PC-3 (cell line): ENCODE measurements around the gene PPOX. TPM values are rescaled to one million over a fixed set of nuclear protein-coding genes. Genes with fewer than 3 reads are reported as not detected.
A peak's percentile ranks its signal among the peaks of the same experiment; 100 is the strongest.

Source experiments
- ATAC-seq: fragments of 200-7000 bp; cut with Tn5 transposase; 2 replicates; pipeline ENCODE4 v1.9.1; 2020; ENCODE audit warnings: mild to moderate bottlenecking, moderate library complexity
- BruUV-seq: library from RNA; stranded (reverse); fragments of 400-500 nt; replicated peaks from 2 replicates; lab custom pipeline; 2021; lab: Mats Ljungman, UMichigan
- CTCF ChIA-PET: fragments of 300-600 bp; sonication (Branson Sonifier 250); formaldehyde crosslinking; loops from one replicate; lab custom pipeline; 2022; ENCODE audit warnings: antibody characterized with exemption; lab: Charles Lee
- POLR2A ChIA-PET: fragments of 300-600 bp; sonication (Branson Sonifier 250); formaldehyde crosslinking; loops from one replicate; lab custom pipeline; 2022; ENCODE audit warnings: antibody characterized with exemption; ENCODE audit not compliant: unreplicated experiment; lab: Charles Lee
- DNase-seq: peaks from one replicate; pipeline ENCODE4 v3.0.0-alpha.2; 2015
- H2AFZ ChIP-seq: fragments of 300-600 bp; sonication (generic); 2 replicates; pipeline ENCODE4 v1.6.0; 2016; ENCODE audit warnings: antibody characterized with exemption, low read length
- H3F3A ChIP-seq: fragments of 300-600 bp; sonication (generic); one replicate; pipeline ENCODE4 v1.6.0; 2017; ENCODE audit warnings: antibody characterized with exemption, low read length, control low read depth, mild to moderate bottlenecking; ENCODE audit not compliant: unreplicated experiment
- H3K27ac ChIP-seq: fragments of 300-600 bp; sonication (generic); 2 replicates; pipeline ENCODE4 v1.5.1; 2016; ENCODE audit warnings: mild to moderate bottlenecking, low read length
- H3K27me3 ChIP-seq: fragments of 300-600 bp; sonication (generic); 2 replicates; pipeline ENCODE4 v1.6.1; 2016; ENCODE audit warnings: low read length, mixed read lengths
- H3K36me3 ChIP-seq: fragments of 300-600 bp; sonication (generic); 2 replicates; pipeline ENCODE4 v1.6.1; 2016; ENCODE audit warnings: low read depth, mixed run types, low read length, mixed read lengths
- H3K4me1 ChIP-seq: fragments of 300-600 bp; sonication (generic); 2 replicates; pipeline ENCODE4 v1.5.1; 2016; ENCODE audit warnings: low read length; ENCODE audit not compliant: insufficient read depth
- H3K4me2 ChIP-seq: fragments of 300-600 bp; sonication (generic); 2 replicates; pipeline ENCODE4 v1.6.0; 2016; ENCODE audit warnings: low read length
- H3K4me3 ChIP-seq: fragments of 300-600 bp; sonication (generic); 2 replicates; pipeline ENCODE4 v1.5.1; 2016; ENCODE audit warnings: mild to moderate bottlenecking, low read length, mixed read lengths
- H3K79me2 ChIP-seq: fragments of 300-600 bp; sonication (generic); 2 replicates; pipeline ENCODE4 v1.6.1; 2017; ENCODE audit warnings: low read length, mixed read lengths
- H3K9ac ChIP-seq: fragments of 300-600 bp; sonication (generic); 2 replicates; pipeline ENCODE4 v1.6.0; 2016; ENCODE audit warnings: mild to moderate bottlenecking, low read length
- H3K9me2 ChIP-seq: fragments of 300-600 bp; sonication (generic); replicated peaks from 2 replicates; pipeline ENCODE4 v1.6.1; 2016; ENCODE audit warnings: mixed run types, low read length, mixed read lengths
- H3K9me3 ChIP-seq: fragments of 300-600 bp; sonication (generic); 2 replicates; pipeline ENCODE4 v1.6.1; 2016; ENCODE audit warnings: low read length, mixed read lengths
- H4K20me1 ChIP-seq: fragments of 300-600 bp; sonication (generic); 2 replicates; pipeline ENCODE4 v1.6.1; 2016; ENCODE audit warnings: low read length, mixed read lengths
- EZH2 ChIP-seq: fragments of 300-600 bp; sonication (generic); IDR thresholded peaks from one replicate; pipeline ENCODE4 v1.6.1; 2017; ENCODE audit warnings: antibody characterized with exemption, mild to moderate bottlenecking, low read length; ENCODE audit not compliant: unreplicated experiment
- EZH2phosphoT487 ChIP-seq: fragments of 300-600 bp; sonication (generic); IDR thresholded peaks from 2 replicates; pipeline ENCODE4 v1.6.1; 2018; ENCODE audit warnings: mild to moderate bottlenecking, antibody characterized with exemption, low read length, borderline replicate concordance
- intact Hi-C: fragments of 100-400 bp; cut with micrococcal nuclease; formaldehyde crosslinking; loops from 2 replicates; pipeline ENCODE4 v1.9.0; 2023
- total RNA-seq: library from RNA; depleted of rRNA; stranded (reverse); fragments of >200 nt; gene quantifications from 2 replicates; pipeline ENCODE4 v1.2.3, GENCODE V29; 2014
- TF ChIP-seq, protein P1 (sequence below): fragments of 300-600 bp; sonication (generic); conservative IDR thresholded peaks from 2 replicates; pipeline ENCODE4 v1.5.1; 2017; ENCODE audit warnings: antibody characterized with exemption, low read depth, mild to moderate bottlenecking, low read length

Gene PPOX
- total RNA-seq, 1 experiment from 2014 or later: 22.9 TPM

DNA sequence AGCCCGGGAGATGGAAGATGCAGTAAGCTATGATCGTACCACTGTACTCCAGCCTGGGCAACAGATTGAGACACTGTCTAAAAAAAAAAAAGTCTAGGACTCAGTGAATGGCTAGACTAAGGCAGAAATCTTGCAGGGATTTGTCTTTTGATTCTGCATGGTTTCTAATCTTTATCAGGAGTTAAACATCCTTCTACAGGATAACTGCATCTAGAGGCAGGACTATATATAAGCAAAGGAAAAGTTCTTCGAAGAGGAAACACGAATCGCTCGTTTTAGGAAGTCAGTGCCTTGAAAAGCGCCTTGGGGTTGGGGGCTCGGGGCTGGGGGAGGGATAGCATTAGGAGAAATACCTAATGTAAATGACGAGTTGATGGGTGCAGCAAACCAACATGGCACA lies 13.1 kb upstream of the PPOX start:
- H3K79me2 ChIP-seq: peaks cover 19% of the 10 kb centered on the region
- no peak for TF ChIP-seq EZH2phosphoT487
- no peak for TF ChIP-seq EZH2
- TF ChIP-seq, protein P1, sequence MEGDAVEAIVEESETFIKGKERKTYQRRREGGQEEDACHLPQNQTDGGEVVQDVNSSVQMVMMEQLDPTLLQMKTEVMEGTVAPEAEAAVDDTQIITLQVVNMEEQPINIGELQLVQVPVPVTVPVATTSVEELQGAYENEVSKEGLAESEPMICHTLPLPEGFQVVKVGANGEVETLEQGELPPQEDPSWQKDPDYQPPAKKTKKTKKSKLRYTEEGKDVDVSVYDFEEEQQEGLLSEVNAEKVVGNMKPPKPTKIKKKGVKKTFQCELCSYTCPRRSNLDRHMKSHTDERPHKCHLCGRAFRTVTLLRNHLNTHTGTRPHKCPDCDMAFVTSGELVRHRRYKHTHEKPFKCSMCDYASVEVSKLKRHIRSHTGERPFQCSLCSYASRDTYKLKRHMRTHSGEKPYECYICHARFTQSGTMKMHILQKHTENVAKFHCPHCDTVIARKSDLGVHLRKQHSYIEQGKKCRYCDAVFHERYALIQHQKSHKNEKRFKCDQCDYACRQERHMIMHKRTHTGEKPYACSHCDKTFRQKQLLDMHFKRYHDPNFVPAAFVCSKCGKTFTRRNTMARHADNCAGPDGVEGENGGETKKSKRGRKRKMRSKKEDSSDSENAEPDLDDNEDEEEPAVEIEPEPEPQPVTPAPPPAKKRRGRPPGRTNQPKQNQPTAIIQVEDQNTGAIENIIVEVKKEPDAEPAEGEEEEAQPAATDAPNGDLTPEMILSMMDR: no peak
- intact Hi-C loops: loop anchor here (1.0 to 2.0 kb wide), 2 partner anchors 20 to 35 kb away; partner anchors contain the start of genes DEDD, NIT1 and PFDN2
- peak overlapping the region; percentile 84 for H3K4me2 ChIP-seq
- POLR2A ChIA-PET: interaction anchor here (0.5 to 0.6 kb wide), 6 partner anchors 17 to 156 kb away, joined by 3 to 10 read pairs (median 4); no protein-coding TSS in a partner anchor
- H3F3A ChIP-seq: no peaks in the 10 kb centered on the region
- H3K9me3 ChIP-seq: no peaks in the 10 kb centered on the region
- peak overlapping the region; percentile 78 for H3K4me3 ChIP-seq
- no TSS peak for BruUV-seq
- H3K9me2 ChIP-seq: no peaks in the 10 kb centered on the region
- DNase-seq (no peak), ATAC-seq (no peak; the same call in 1 of the 2 replicates)
- no peaks in the 10 kb centered on the region for H3K27me3 ChIP-seq
- peaks cover 9% of the 10 kb centered on the region; the same call in 1 of the 2 replicates for H3K36me3 ChIP-seq
- H4K20me1 ChIP-seq: no peaks in the 10 kb centered on the region
- peak overlapping the region; percentile 90 for H3K9ac ChIP-seq
- CTCF ChIA-PET: interaction anchor here (0.9 to 1.3 kb wide), 3 partner anchors 13 to 20 kb away, joined by 3 to 5 read pairs (median 4); partner anchors contain the start of gene PPOX
- peak overlapping the region; percentile 89; the same call in 1 of the 2 replicates for H3K27ac ChIP-seq
- H3K4me1 ChIP-seq: peaks cover 20% of the 10 kb centered on the region
- peak overlapping the region; percentile 86 for H2AFZ ChIP-seq

DNA sequence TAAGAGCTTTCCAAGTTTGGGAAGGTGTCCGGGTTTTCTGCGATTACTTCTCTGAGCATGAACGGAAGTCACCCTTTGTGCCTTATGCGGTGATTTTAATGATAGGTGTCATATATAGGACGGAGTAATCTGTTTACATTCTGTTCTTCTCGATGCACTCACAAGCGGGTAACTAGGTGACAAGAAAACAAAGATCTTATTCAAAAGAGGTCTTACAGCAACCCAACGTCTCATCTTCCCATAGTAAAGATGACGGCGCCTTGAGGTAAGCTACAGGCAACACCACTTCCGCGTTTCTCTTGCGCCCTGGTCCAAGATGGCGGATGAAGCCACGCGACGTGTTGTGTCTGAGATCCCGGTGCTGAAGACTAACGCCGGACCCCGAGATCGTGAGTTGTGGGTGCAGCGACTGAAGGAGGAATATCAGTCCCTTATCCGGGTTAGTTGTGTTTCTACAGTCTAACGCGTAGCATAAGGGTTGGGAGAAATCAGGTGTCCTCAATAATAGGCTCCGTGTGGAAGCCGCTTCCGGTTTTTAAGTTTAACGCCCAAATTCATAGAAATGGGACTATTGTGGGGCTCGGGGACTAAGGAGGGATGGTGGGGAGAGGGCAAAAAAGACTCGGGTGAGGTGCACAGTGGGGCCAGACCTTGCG lies 12.4 kb upstream of the PPOX start, which contains the start of gene UFC1:
Gene UFC1, plus strand, starts transcription at position 297 of the 656 bp plus-strand sequence. Its CDS starts 20 bp downstream, at position 317.
- no peaks in the 10 kb centered on the region for H3K27me3 ChIP-seq
- peak within 1 kb of the TSS; percentile 84 for H3K4me2 ChIP-seq
- CTCF ChIA-PET: interaction anchor here (0.9 to 1.3 kb wide), 3 partner anchors 12 to 21 kb away, joined by 3 to 5 read pairs (median 4); partner anchors contain the start of gene PPOX
- no peaks in the 10 kb centered on the region for H3F3A ChIP-seq
- H3K9me3 ChIP-seq: no peaks in the 10 kb centered on the region
- TF ChIP-seq EZH2 (no peak), EZH2phosphoT487 (no peak)
- TF ChIP-seq, protein P1: no peak
- POLR2A ChIA-PET: interaction anchor here (0.5 to 0.6 kb wide), 4 partner anchors 17 to 116 kb away, joined by 3 to 10 read pairs (median 4); no protein-coding TSS in a partner anchor
- ATAC-seq (peak; percentile 88), DNase-seq (peak; percentile 89)
- peak within 1 kb of the TSS; percentile 90 for H3K9ac ChIP-seq
- H2AFZ ChIP-seq: peak within 1 kb of the TSS; percentile 86
- TSS peak; percentile 97 for BruUV-seq
- intact Hi-C loops: loop anchor here (1.0 to 2.0 kb wide), 2 partner anchors 21 to 36 kb away; partner anchors contain the start of genes DEDD, NIT1 and PFDN2
- H3K4me1 ChIP-seq: peaks cover 26% of the 10 kb centered on the region
- H4K20me1 ChIP-seq: no peaks in the 10 kb centered on the region
- H3K4me3 ChIP-seq: peak within 1 kb of the TSS; percentile 78
- H3K9me2 ChIP-seq: no peaks in the 10 kb centered on the region
- peaks cover 19% of the 10 kb centered on the region for H3K79me2 ChIP-seq
- H3K36me3 ChIP-seq: peaks cover 9% of the 10 kb centered on the region; the same call in 1 of the 2 replicates
- H3K27ac ChIP-seq: peak within 1 kb of the TSS; percentile 89
